ENCODE data around the gene PTPRG.
A peak's percentile ranks its signal among the peaks of the same experiment; 100 is the strongest.

PTPRG gene

DNA sequence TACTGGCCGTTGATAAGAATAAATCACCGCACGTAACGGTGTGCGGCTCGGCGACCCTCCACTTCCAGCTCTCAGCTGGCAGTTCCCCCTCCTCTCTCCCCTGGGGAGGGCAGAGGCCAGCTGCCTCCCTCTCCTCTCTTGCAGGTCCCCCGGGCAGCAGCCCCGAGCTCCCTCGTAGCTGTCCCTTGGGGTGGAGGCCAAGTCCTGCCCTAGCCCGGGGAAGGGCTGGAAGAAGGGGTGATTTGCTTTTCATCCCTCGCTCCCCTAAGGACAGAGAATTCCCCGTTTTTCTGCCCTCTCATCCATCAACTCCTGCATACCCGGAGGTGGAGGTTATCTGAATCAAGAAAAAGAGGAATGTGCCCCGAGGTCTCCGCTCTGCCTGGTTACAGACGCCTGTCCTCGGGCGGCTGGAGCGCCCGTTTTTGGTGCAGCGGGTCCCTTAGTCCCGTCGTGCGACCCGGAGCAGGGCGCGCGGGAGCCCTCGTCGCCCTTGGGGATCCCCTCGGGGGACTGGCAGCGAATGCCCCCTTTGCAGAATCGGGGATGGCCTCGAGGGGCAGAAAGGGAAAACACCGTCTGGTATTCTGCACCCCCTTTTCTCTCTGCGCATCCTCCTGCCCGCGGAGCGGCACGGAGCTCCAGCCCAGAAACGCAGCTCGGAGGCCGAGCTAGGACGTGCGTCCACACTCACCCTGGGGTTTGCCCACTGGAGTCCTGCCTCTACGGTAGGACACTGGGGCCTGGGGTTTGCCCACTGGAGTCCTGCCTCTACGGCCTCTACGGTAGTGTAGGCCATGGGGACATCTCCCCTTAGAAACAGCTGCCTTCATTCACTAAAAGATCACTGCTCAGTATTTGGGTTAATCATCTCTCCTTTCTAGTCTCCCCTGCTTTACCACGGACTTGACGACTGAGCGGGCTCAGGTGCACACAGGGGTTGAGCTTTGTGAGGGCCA lies 2.2 kb downstream of the PTPRG start:
- DNase-seq, result no peak

DNA sequence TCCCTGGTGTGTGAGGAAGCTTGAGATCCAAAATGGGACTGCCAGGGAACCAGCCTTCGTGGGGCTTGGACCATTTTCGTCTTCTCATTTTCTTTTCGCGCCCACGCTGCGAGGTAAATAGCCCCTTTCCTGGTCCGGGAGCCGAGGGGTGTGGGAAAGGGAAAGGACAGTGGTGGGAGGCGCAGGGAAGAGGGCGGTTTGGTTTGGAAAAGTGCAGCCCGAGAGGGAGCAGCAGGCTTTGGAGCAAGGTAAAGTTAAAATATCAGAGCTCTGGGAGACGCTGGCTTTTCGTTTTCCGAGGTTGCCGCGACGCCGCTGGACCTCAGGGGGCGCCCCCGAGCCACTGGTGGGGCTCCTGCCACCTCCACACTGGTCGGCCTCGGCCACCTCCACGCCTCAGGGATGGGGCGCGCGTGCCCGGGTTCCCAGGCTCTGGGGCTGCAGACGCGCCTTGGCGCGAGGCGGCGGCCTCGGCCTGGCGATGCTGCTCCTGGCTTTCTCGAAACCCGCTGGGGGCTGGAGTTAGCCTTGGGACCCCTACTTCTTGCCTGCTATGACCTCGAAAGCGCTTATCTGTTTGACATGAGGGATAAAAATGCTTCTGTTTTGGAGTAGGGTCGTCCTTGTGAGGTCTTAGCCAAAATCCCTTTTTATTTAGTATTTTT lies 3.2 kb downstream of the PTPRG start:
- DNase-seq, result peak; percentile 9

- DNase-seq, result no peak
These were observed 4.2 kb downstream of the PTPRG start for GRCh38 chr3:61565569-61565968.

DNA sequence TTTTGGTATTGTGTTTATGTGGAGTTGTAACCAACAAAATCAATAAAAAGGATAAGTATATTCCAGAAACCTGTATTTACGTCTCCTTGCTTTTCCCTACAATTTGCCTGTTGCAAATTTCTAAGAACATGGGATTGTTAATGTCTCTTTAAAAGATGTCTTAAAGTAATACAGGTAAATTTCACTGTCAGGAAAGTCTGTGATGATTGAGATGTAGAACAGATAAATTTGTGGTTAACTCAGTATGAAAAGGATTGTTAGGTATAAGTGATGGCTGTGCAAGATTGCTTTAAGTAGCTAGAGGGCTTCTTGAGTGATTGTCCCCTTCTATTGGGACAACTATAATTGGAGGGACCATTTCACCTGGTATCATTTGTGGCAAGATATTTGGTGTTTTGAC lies 6.8 kb downstream of the PTPRG start:
- no peak for DNase-seq

DNA sequence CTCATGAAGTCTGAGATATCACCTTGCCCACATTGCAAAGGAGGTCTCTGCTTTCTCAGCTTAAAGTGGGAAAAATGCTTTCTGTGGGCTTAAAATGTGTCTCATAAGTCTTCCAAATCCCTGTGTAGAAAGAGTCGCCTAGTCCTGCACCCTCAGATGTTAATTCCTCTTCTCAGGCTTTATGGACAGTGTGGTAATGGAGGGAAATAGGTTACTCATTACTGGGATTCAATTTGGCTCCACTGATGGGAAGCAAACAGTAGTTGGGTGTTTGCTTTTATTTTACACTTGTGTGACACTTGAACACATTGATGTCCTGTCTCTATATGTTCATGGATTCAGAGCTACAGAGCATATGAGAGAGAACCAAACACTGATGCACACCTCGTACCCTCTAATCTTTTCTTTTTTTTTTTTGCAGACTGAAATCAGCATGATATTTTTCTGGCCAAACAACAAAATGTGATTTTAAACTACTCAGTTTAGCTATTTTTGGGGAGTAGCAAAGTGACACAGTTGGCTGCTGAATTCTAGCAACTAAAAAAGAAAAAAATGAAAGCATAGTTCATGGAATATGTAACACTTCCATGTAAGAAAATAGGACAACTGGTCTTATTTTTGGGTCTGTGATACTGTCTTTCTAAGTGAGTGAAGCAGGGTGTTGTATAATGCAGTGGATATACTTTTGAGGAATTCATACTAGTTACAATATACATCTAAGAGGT lies 8.6 kb downstream of the PTPRG start:
- no peak for DNase-seq

GRCh38 chr3:61570813-61571212 lies 9.4 kb downstream of the PTPRG start:
- no peak for DNase-seq

DNA sequence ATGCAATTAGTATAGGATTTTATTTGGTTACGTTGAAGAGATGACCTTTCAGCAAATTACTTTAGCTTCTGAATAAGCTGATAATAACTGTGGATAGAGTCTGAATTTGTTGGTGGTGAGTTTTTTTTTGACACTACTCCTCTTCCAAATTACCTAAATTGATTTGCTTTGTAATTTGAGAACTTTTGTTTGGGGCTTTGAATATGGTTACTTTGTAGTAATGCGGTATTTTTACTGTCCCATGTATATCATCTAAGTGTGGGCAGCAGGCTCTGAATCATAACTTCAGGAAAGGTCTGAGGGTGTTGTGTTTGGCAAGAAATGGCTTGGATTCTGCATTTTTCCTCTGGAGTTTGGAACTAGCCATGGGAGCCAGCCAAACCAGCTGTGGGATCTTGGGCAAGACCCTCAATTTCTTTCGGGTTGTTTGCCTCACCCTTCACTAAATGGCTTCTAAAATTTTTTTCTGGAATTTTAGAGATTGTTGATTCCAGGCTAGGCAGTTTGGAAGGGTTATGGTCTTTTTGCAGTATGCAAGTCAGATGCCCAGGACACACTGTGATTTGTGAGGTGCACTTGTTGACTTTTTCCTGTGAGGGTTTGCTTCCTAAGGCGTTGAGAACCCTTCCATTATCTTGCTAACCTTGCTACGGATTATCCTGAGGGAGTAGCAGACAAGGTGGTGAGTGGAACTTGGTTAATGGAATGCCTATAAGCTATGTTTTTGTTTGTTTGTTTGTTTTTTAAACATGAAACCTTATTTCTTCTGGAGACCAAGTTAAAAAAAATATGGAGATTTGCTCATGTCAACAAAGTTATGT lies 10.4 kb downstream of the PTPRG start:
- no peak for DNase-seq

DNA sequence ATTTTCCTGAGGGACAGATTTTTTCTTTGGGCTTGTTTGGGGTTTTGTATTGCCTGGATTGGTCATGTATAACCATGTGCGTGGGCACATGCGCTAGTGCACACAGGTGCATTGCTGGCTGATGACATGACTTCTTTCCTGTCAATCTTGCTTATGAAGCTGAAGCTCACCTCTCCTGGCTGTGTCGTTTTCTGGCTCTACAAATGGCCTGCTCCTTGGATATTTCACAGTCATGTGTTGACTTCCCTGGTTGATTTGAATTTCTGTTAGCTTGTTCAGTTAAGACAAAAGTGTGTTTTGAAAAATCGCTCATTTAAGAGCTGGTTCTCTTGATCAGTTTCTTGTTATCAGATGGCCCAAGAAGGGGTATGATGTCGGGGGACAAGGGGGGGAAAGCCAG lies 11.5 kb downstream of the PTPRG start:
- DNase-seq, result no peak

DNA sequence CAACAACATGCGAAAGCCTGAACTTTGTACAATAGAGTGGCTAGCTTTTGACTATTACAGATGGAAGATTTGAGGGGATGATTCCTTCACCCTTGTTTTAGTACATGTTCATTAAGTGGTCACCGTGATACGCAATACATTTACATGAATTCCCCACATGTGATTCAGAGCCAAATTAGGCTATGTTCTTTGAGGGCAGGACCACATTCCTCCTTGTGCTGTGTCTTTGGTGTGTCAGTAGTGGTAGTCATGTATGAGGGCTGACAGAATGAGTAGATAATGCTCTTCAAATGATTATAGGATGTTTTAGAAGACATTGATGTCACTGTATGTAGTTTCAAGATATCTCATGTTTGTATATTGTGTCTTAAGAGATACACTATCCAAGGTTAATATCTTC lies 12.1 kb downstream of the PTPRG start:
- no peak for DNase-seq

DNA sequence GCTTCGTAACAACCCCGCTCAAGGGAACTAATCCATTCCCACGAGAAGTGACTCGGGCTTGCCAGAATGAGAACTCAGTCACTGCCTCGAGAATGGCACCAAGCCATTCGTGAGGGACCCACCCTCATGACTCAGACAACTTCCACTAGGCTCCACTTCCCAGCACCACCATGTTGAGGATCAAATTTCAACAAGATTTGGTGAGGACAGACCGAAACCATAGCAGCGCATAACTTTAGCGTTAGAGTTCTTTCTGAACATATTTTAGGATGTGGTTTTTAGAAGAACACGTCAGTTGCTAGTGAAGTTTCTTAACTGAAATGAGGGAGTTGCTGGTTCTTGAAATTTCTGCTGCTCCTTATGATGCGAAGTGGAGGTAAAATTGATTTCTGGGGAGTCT lies 13.5 kb downstream of the PTPRG start:
- DNase-seq, result no peak

- DNase-seq, result no peak
These were observed 14.5 kb downstream of the PTPRG start for GRCh38 chr3:61575893-61576292.

- DNase-seq, result no peak
These were observed 16.4 kb downstream of the PTPRG start for GRCh38 chr3:61577760-61578159.

- no peak for DNase-seq
These were observed 17.4 kb downstream of the PTPRG start for GRCh38 chr3:61578667-61579367.

- DNase-seq, result no peak
These were observed 18.3 kb downstream of the PTPRG start for GRCh38 chr3:61579685-61580084.

- no peak for DNase-seq
These were observed 19.7 kb downstream of the PTPRG start for GRCh38 chr3:61580982-61581643.

DNA sequence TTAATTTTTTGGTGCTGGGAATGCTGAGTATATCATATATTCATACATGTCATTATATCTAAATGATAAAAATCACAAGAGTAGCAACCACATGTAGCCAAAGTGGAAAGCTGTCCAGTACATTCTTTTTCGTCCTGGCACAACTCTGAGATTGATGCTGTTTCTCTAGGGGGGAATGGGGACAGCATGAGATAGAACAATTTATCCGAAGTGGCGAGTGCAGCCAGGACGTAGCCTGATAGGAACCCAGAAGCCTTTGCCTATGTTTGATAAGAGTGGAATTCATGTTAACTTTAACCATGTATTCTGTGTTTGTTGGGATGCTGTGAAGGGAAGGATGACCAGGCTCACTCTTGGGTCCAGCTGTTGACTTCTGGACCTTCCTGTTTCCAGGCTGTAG lies 20.9 kb downstream of the PTPRG start:
- DNase-seq, result no peak

DNA sequence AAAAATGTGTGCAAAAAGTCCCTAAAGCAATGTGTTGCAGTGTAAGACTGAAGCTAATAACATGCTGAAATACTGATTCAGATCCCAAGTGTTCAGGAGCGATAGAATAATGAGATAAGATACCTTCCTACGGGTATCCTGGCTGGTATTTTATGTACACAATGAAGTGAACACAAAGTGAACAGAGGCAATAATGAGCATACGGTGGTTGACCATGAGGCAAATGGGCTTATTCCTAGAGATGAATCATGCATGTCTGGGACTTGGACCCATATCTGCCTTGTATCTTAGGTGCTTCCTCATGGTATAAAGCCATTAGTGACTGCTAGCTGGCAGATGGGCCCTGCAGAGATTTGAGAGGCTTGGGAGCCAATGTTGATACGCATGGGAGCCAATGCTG lies 21.5 kb downstream of the PTPRG start:
- DNase-seq, result no peak

- DNase-seq, result no peak
These were observed 22.8 kb downstream of the PTPRG start for GRCh38 chr3:61583890-61584875.

- DNase-seq, result no peak
These were observed 28.5 kb downstream of the PTPRG start for GRCh38 chr3:61589856-61590255.

- DNase-seq, result no peak
These were observed 29.9 kb downstream of the PTPRG start for GRCh38 chr3:61591300-61591699.
